NAMALWA (cell line): ENCODE results near the gene ARID5A.
A peak's percentile ranks its signal among the peaks of the same experiment; 100 is the strongest.

Experiments
- DNase-seq: peaks from one replicate; pipeline ENCODE4 v3.0.0-alpha.2; 2015; ENCODE audit warnings: low spot score

ARID5A gene

GRCh38 chr2:96507957-96508520 lies 28.5 kb upstream of the ARID5A start:
- peak; percentile 81 for DNase-seq

GRCh38 chr2:96508521-96509113 lies 27.9 kb upstream of the ARID5A start:
- no peak for DNase-seq

DNA sequence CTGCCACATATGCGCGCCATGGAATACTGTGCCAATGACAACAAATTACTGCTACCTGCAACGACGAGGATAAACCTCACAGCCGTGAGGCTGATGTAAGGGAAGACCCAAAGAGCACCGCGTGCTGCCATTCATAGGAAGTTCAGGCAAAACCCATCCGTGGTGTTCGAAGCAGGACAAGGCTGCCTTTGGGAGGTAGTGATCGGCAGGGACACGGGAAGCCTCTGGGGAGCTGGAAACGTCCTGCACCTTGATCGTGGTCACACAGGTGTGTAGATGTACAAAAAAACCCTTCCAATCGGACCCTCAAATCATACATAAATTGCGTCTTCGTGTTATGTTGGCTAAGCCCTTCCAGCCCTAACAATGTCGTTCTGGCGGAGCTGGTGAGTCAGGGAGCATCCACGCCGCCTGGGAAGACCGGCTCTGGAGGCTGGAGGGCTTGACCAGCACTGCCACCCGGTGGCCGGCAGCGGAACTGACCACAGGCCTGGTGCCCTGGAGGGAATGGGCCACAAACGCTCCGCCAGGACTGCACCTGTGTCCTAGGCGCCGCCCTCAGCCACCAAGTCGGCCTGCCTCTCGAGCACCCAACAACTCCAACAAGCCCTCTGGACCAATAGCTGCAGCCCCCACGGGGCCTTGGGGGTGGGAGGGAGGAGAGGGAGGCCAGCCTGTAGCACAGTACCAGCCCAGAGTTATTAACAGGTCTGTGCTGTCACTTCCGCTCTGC lies 27.3 kb upstream of the ARID5A start:
- DNase-seq, result peak; percentile 71

- no peak for DNase-seq
Measured at GRCh38 chr2:96509847-96510230, 26.7 kb upstream of the ARID5A start.

DNA sequence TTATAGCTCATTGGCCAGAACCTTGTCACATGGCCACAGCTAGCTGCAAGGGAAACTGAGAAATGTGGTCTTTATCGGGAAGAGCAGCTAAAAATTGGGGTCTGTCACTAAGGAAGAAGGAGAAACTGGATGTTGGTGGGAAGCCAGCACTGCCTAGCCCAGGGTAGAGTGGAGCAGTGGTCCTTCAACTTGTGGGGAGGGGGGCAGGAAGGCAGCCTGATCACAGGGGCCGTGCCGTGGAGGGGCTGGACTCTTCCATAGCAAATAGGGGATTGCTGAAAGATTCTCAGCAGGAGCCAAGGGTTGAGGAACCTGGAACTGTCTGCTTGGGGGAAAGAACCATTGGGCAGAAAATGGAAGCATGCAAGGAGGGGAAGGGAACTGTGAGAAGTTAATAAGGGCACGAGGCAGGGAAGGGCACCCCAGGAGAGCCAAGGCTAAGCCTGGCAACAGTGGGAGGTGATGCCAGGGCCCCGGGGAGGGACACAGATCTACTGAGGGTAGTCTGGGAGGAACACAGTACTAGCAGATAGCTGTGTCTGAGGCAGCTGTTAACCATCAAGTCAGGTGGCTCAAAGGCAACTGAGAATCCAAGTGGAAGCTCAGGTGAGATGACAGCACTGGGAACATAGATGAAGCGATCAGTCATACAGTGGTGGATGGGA lies 25.5 kb upstream of the ARID5A start:
- DNase-seq, result no peak

DNA sequence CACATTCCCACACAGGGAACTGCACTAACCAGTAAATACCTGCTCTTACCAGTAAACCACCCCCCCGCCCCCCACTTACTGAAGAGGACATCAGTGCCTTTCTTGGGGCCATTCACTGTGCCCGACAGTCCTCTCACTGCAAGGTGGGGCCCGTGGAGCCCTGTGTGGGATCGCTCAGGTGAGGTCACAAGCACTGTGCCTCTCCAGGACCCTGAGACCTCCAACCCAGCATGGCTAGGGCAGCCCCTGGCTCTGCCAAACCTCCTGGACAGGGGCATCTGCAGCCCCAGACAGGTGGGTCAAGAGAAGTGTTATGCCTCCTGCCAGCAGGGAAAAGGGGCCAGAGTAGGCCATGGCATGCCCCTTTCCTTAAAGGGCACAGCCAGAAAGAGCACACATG lies 24.7 kb upstream of the ARID5A start:
- DNase-seq, result no peak

GRCh38 chr2:96512341-96512740 lies 24.2 kb upstream of the ARID5A start:
- DNase-seq, result no peak

- DNase-seq, result no peak
Measured at GRCh38 chr2:96514521-96514920, 22.0 kb upstream of the ARID5A start.

GRCh38 chr2:96517079-96517478 lies 19.5 kb upstream of the ARID5A start:
- DNase-seq, result no peak

DNA sequence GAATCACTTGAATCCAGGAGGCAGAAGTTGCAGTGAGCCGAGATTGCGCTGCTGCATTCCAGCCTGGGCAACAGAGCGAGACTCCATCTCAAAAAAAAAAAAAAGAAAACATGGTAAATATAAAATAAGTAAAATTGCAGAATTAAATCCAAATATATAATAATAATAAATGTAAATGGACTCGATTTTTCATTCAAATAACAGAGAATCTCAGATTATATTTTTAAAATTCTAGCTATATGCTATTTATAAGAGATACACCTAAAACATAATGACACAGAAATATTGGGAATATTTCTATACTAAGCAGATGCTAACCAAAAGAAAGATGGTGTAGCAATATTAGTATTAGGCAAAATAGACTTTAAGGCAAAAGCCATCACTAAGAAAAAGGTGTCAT lies 16.3 kb upstream of the ARID5A start:
- DNase-seq, result no peak

GRCh38 chr2:96520697-96521096 lies 15.9 kb upstream of the ARID5A start:
- DNase-seq, result no peak

DNA sequence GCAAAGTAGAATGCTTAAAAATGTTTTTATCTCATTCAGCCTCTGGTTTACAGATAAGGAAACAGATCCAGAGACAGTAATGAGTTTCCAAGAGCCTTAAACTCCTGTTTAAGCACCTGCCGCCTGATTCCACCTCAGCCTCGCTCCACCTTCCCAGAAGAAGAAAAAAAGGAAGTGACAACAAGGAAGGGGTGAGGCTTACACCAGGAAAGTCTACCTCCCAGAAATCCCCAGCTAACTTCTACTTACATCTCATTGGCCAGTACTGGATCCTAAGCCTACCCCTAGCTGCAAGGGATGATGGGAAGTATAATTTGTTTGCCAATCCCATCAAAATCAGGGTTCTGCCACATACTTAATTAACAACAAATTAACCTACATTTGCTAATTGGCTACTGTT lies 15.3 kb upstream of the ARID5A start:
- no peak for DNase-seq

DNA sequence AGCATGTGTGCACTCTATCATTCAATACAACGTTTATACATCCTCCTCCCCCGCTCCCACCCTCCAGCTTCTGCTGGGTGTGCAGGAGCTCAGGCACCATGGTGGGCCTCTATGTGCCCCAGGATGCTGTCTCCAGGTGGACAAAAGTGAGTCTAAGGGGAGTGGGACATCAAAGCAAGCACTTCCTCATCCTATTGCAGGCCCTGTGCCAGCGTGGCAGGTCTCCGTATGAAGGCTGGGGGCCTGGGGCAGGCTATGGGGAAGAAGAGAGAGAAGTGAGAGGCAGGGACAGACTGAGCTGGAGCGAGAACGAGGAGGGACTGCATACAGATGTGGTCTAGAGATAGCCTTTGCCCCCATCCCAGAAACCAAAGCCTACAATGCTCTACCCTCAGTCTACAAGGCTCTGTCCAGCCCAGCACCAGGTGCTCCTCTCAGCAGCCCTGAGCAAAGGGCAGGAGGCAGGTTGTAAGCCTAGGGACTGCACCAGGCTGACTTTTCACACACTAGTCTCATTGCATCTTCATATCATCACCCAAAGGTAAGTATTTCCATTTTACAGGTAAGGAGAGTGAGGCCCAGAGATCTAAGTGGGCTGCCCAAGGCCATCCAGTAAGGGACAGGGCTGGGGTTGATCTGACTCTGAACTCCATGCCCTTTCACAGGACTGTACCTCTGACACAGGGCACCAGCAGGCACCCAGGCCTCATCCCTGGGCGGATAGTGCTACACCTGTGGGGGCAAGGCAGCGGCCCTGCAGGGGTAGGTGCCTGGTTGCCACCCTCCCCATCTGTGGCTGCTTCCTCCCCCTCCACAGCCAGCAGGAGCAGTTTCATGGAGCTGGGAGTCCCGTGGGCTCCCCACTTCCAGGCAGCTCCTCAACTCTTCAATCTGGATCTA lies 14.0 kb upstream of the ARID5A start:
- DNase-seq, result no peak

- no peak for DNase-seq
Measured at GRCh38 chr2:96523659-96524481, 12.7 kb upstream of the ARID5A start.

- no peak for DNase-seq
Measured at GRCh38 chr2:96524482-96525210, 11.9 kb upstream of the ARID5A start.

- no peak for DNase-seq
Measured at GRCh38 chr2:96525211-96525507, 11.4 kb upstream of the ARID5A start.

GRCh38 chr2:96526101-96526591 lies 10.4 kb upstream of the ARID5A start:
- DNase-seq, result no peak

- DNase-seq, result no peak
Measured at GRCh38 chr2:96526615-96527285, 9.8 kb upstream of the ARID5A start.

DNA sequence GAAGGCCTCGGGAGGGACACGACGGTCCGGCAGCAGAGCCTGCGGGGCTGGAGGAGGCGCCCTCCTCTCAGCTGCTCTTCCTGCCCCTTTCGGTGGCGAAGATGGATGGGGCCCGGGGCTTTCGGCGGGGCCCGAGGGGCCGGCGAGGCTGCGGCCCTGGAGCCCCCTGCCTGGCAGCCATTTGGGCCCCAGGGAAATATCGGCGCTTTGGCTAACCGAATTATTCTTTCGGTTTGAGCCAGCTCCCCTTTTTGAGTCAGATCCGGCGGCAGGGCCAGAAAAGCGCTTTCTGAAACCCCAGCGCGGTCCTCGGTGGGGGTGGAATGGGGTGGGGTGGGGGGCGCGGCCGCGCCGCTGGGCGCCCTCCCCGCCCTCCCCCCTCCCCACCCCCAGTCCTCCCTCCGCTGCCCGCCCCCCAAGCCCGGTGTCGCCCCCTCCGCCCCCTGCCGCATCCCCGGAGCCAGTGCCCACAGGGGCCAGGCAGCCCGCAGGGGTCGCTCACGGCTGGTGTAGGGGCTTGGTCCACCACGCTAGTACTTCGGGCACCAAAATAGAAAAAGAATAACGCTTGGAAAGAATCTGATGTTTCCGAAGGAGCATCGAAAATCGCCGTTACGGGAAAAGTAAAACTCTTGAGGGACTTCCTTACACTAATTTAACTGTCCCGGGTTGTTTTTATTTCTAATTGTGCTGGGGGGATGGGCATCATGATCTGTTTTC lies 9.1 kb upstream of the ARID5A start:
- peak; percentile 28 for DNase-seq
